GM18861 (cell line): Measurements from ENCODE around the gene STARD6.
"Not testable (repeated sequence)": the region's sequence is repeated elsewhere in the genome, so short reads cannot be mapped to it uniquely, and the experiment has no call there.

Source experiments
- ATAC-seq: cut with Tn5 transposase; IDR thresholded peaks from one replicate; pipeline ENCODE4 v1.9.1; 2021; ENCODE audit not compliant: unreplicated experiment

The STARD6 gene

GRCh38 chr18:54351186-54351585 is 6.5 kb downstream of the STARD6 start:
- ATAC-seq, result no peak

DNA sequence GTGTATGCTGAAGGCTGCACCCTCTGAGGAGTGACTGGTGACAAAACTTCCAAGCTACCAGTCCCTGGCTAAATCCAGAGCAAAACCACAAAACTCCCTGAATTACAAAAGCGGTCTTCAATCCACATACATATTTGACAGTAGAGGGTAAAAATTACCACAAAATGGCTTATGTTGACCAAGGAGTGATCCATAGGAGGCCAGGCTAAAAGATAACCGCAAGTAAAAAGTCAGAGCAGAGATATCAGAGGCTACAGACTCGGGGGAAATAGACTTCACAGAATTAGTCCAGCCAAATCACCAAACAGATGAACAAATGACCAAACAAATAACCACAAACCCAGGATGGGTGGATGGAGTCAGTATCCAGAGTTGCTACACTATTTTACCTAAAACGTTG is 19.4 kb downstream of the STARD6 start:
- no peak for ATAC-seq

DNA sequence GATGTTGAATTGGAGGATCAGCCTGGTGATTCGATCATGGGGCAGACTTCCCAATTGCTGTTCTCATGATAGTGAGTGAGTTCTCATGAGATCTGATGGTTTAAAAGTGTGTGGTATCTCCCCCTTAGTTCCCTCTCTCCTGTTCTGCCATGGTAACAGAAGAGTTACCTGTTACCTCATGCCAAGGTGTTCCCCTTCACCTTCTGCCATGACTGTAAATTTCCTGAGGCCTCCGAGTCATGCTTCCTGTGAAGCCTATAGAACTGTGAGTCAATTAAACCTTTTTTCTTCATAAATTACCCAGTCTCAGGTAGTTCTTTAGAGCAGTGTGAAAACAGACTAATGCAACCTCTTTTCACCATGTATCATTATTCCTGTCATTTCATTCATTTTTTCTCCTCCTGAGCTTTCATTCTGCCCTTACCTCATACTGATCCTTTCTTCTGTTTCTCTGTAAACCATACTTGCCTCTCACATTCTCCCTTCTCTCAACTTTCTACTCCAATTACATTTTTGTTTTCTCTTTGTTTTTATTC is 22.0 kb downstream of the STARD6 start:
- ATAC-seq, result no peak

GRCh38 chr18:54330768-54331548 is 26.7 kb downstream of the STARD6 start:
- no peak for ATAC-seq

- ATAC-seq, result no peak
These were observed 27.9 kb downstream of the STARD6 start for GRCh38 chr18:54329787-54330186.

DNA sequence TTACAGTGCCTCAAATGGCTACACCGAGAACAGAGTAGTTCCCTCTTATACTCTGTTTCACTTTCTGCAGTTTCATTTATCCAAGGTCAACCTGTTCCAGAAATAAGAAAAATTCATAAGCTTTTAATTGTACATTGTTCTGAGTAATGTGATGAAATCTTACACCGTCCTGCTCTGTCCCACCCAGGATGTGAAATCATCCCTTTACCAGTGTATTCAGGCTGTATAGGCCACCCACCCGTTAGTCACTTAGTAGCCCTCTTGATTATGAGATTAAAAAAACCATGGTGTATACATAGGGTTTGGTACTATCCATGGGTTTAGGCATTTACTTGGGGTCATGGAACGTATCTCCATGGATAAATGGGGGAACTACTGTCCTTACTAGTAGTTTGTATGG is 29.8 kb downstream of the STARD6 start:
- ATAC-seq, result no peak

DNA sequence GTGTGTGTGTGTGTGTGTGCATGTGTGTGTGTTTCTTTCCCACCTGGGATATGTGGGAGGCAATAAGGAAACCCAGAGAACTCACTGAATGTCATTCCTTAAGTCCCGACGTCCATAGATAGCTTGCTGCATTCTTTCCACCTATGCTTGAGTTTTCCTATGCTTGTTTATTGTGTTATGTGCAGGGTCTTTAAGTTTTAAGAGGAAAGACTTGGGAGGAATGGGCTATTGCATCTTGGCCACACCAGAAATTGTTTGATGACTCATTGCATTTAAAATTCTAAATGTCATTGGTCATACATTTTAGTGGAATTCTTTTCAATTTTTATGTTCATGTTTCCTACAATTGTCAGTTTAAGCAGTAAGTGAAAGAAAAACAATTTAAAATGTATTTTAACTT is 33.7 kb downstream of the STARD6 start:
- no peak for ATAC-seq

DNA sequence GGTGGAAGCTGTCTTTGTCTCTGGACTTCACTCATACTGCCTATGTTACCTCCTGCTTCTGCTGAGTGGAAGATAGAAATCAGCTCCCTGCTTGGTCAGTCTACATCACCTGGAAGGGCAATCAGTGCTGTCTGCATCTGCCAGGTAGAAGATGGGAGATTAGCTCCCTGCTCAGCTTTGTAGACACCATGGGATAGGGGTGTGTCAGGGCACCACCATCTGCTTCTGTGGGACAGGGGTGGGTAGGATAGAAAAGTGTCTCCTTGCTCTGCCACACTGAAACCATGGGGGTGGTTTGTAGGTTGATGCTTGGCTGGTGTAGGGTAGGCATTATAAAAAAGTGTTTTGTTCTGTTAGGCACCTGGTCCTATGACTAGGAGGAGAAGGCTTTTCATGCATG is 34.1 kb downstream of the STARD6 start:
- no peak for ATAC-seq

DNA sequence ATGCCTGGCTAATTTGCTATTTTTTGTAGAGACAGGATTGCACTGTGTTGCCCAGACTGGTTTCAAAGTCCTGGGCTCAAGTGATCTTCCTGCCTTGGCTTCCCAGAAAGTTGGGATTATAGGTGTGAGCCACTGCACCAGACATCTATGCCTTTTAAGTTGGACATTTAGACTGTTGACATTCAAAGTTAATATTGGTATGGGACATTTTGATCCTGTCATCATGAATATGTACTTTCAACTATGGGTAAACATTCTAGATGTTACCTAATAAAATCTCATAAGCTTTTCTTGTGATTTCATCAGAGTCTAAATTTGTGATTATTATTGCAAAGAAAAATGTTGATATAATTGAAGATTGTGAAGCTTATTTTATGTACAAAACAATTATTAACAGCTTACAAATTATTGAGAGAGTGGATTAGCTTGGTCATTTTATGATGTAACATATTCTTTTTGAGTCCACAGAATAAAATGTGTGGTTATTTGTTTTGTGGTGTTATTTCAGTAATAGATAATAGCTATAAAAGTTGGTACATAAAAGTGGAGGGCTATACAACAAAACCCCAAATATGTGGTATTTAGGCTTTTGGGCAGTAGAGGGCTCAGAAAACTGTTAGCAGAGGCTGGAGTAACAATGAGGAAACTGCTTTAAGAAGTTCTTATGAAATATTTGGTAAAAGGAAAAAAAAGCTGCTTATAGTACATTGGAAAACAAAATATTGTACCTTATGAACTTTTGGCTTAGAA is 41.4 kb downstream of the STARD6 start:
- ATAC-seq, result no peak

DNA sequence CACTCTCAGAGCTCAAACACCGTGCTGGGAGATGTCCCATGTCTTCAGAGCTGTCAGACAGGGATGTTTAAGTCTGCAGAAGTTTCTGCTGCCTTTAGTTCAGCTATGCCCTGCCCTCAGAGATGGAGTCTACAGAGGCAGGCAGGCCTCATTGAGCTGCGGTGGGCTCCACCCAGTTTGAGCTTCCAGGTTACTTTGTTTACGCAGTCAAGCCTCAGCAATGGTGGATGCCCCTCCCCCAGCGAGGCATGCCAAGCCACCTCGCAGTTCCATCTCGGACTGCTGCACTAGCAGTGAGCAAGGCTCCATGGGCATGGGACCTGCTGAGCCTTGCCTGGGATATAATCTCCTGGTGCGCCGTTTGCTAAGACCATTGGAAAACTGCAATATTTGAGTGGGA is 48.1 kb downstream of the STARD6 start:
- ATAC-seq, result not testable (repeated sequence)

- no peak for ATAC-seq
These were observed 54.2 kb downstream of the STARD6 start for GRCh38 chr18:54303408-54303807.

- not testable (repeated sequence) for ATAC-seq
These were observed 58.7 kb downstream of the STARD6 start for GRCh38 chr18:54298991-54299390.

DNA sequence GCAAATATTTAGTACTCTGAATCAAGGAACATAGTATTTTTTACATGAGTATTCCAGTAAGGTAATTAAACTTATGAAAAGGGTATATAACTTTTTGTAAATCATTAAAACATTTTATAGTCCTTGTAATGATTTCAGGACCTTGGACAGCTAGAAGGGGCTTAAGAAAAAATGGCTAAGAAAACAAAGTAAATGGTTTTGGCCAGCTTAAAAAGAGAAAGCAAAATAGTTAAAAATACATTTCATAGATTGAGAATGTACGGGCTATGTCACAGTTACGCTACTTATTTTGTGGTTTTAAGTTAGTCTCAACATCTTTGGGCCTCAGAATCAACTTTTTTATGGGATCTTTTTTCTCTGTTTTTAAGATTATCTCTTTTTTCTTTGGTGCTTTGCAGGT is 61.6 kb downstream of the STARD6 start:
- ATAC-seq, result no peak

GRCh38 chr18:54294274-54294673 is 63.4 kb downstream of the STARD6 start:
- ATAC-seq, result no peak

- peak; percentile 99 for ATAC-seq
These were observed 72.5 kb downstream of the STARD6 start for GRCh38 chr18:54284981-54285785.

DNA sequence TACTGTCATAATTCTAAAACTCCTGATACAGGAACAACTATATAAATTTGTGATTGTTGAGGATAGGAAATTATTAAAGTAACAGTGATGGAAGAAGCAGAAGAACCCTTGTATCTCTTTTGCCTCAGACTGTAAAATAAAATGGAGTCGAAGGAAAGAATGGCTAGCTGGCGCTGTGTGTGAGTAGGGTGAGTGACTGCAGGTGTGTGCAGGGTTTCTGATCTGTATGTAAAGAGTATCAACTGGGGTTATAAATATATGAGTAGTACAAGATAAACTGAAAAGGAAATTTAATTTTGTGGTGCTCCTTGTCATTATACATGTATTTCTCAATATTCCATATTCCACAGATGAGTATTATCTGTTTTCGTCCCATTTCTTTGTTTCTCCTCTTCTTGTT is 73.1 kb downstream of the STARD6 start:
- ATAC-seq, result peak; percentile 11

GRCh38 chr18:54280220-54280569 is 77.5 kb downstream of the STARD6 start:
- ATAC-seq, result no peak

DNA sequence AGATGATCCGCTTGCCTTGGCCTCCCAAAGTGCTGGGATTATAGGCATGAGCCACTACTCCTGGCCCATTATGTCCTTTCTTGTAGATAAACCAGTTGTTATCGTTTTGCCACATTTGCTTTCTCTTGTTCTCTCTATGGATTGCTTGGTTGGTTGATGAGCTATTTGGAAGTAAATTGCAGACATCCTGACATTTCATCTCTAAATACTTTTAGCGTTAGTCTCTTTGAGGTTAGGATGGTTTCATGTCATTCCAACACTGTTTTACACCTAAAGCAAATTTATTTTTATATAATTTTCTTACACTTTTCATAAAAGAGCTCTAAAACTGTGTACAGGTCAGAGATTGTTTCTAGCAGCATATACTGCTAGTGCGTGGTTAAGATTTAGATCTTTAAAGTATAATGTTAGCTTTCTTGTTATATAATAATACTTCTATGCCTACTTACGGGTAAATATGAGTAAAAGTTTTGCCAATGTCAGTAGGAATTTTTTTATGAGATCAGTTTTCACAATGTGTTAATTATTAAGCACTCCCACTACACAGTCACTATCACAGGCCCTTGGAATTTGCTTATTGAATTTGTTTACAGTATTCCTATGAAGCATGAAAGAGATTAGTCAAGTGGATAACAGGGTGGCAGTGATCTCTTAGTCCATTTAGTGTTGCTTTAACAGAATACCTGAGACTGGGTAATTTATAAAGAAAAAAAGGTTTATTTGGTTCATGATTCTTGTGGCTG is 78.0 kb downstream of the STARD6 start:
- ATAC-seq, result no peak

GRCh38 chr18:54278615-54279014 is 79.0 kb downstream of the STARD6 start:
- no peak for ATAC-seq

DNA sequence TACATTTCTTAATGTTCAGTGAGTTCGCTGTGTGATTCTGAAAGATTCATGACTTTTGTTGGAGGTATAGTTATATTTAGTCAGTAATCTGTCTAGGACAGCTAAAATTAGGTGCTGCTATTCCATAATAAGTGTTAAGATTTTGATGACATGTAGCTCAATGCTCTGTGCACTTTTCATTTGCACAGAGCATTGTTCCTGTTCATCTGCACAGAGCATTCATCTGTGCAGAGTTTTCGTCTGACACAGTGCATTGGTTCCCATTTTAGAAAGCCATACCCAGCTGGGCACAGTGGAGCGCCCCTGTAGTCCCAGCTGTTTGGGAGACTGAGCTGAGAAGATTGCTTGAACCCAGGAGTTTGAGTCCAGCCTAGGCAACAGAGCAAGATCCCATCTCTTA is 79.8 kb downstream of the STARD6 start:
- no peak for ATAC-seq
